Measurements from ENCODE around the gene PLCB3.

DNA sequence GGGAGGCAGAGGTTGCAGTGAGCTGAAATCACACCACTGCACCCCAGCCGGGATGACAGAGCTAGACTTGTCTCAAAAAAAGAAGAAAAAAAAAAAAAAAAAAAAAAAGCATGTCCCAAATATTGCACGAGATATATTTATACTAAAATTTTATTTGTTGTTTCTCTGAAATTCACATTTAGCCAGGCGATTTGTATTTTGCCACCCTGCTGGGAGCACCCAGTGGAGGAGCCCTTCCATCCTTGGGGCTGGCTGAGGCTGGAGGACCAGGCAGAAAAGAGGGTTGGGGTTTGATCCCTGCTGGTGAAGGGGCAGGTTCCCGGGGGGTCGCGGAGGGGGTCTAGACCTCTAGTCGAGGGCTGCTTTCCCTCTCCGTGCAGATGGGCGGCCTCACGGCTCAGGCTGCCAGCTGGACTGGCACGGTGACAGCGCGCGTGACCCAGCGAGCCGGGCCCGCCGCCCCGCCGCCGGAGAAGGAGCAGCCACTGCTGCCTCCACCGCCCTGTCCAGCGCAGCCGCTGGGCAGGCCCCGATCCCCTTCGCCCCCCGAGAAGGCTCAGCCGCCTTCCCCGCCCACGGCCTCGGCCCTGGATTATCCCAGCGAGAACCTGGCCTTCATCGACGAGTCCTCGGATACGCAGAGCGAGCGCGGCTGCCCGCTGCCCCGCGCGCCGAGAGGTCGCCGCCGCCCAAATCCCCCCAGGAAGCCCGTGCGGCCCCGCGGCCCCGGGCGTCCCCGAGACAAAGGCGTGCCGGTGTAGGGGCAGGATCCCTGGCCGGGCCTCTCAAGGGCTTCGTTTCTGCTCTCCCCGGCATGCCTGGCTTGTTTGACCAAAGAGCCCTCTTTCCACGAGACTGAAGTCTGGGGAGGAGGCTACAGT lies 47.9 kb downstream of the PLCB3 start:
- TF ChIP-seq, protein P1, sequence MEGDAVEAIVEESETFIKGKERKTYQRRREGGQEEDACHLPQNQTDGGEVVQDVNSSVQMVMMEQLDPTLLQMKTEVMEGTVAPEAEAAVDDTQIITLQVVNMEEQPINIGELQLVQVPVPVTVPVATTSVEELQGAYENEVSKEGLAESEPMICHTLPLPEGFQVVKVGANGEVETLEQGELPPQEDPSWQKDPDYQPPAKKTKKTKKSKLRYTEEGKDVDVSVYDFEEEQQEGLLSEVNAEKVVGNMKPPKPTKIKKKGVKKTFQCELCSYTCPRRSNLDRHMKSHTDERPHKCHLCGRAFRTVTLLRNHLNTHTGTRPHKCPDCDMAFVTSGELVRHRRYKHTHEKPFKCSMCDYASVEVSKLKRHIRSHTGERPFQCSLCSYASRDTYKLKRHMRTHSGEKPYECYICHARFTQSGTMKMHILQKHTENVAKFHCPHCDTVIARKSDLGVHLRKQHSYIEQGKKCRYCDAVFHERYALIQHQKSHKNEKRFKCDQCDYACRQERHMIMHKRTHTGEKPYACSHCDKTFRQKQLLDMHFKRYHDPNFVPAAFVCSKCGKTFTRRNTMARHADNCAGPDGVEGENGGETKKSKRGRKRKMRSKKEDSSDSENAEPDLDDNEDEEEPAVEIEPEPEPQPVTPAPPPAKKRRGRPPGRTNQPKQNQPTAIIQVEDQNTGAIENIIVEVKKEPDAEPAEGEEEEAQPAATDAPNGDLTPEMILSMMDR (IDR thresholded peaks at IDR 0.05; ENCODE audit: poor library complexity), result no peak
- no peak for TF ChIP-seq EZH2phosphoT487 (IDR thresholded peaks at IDR 0.05; ENCODE audit: low read depth, severe bottlenecking, unreplicated experiment)

Data from hepatocyte (in vitro differentiated cells).